HepG2 (cell line): ENCODE results near the gene SMAD1. TPM values are rescaled to one million over a fixed set of nuclear protein-coding genes. Genes with fewer than 3 reads are reported as not detected.

Experiments
- ATAC-seq: fragments of 200-7000 bp; cut with Tn5 transposase; 3 replicates; pipeline ENCODE4 v1.9.1; 2020; ENCODE audit warnings: mild to moderate bottlenecking, moderate library complexity
- BruUV-seq: library from RNA; stranded (reverse); fragments of 400-500 nt; replicated peaks from 2 replicates; lab custom pipeline; 2021; lab: Mats Ljungman, UMichigan
- CTCF ChIA-PET: fragments of 300-600 bp; formaldehyde crosslinking; extraction: SDS; loops from one replicate; lab custom pipeline; 2021; ENCODE audit warnings: low total read pairs, inconsistent platforms, low intra/inter-chr PET ratio; lab: Yijun Ruan, JAX
- POLR2A ChIA-PET: fragments of 350-600 bp; sonication (Branson Sonifier 250); formaldehyde crosslinking; loops from one replicate; lab custom pipeline; 2020; ENCODE audit warnings: antibody characterized with exemption, inconsistent platforms; lab: Yijun Ruan, JAX
- DNase-seq: peaks from one replicate; pipeline ENCODE4 v3.0.0-alpha.2; 2015; ENCODE audit warnings: low spot score
- FAIRE-seq: peaks from 3 replicates; lab custom pipeline; 2011; peaks lifted over from hg19 to GRCh38; lab: Jason Lieb, UNC
- H2AFZ ChIP-seq: one replicate; pipeline ENCODE4 v1.6.1; 2011; ENCODE audit warnings: low read length, inconsistent platforms
- H3K27ac ChIP-seq: fragments of 300-600 bp; 3 replicates; pipeline ENCODE4 v1.8.0; 2011; ENCODE audit warnings: mixed run types, mild to moderate bottlenecking, mixed read lengths, low read length, inconsistent platforms; ENCODE audit not compliant: insufficient read depth; ENCODE audit errors: extremely low read length
- H3K27me3 ChIP-seq, 2 experiments: fragments of 200-600 bp in 1 of 2; 2 replicates in 1 of 2; 3 replicates in 1 of 2; pipeline versions ENCODE4 v1.6.0 to v1.8.0; 2011; ENCODE audit warnings: low read length in 2 of 2, mild to moderate bottlenecking in 2 of 2, moderate library complexity in 2 of 2, inconsistent platforms in 1 of 2; ENCODE audit not compliant: insufficient read depth in 2 of 2, control insufficient read depth in 1 of 2
- H3K36me3 ChIP-seq, 2 experiments: fragments of 200-600 bp in 1 of 2; replicated peaks in 1 of 2; 2 replicates in 1 of 2; 3 replicates in 1 of 2; pipeline versions ENCODE4 v1.5.1 to v1.8.0; 2011; ENCODE audit warnings: low read length in 2 of 2, inconsistent platforms in 1 of 2; ENCODE audit not compliant: insufficient read depth in 2 of 2, control insufficient read depth in 1 of 2
- H3K4me1 ChIP-seq: 2 replicates; pipeline ENCODE4 v1.5.1; 2012; ENCODE audit warnings: low read length, inconsistent platforms; ENCODE audit not compliant: insufficient read depth
- H3K4me2 ChIP-seq: 2 replicates; pipeline ENCODE4 v1.6.0; 2011; ENCODE audit warnings: low read depth, low read length, inconsistent platforms
- H3K4me3 ChIP-seq, 3 experiments: fragments of 200-600 bp in 1 of 3; sonication (generic), shearing (Covaris generic) in 1 of 3; replicated peaks in 1 of 3; 2 replicates each; pipeline ENCODE4 v1.5.1; 2011 to 2016; ENCODE audit warnings: low read length in 3 of 3, inconsistent platforms in 2 of 3, low read depth in 2 of 3, mild to moderate bottlenecking in 2 of 3, control low read depth in 1 of 3, mixed read lengths in 1 of 3; ENCODE audit not compliant: insufficient read depth in 1 of 3
- H3K79me2 ChIP-seq: one replicate; pipeline ENCODE4 v1.6.1; 2011; ENCODE audit warnings: low read length, inconsistent platforms; ENCODE audit not compliant: insufficient read depth
- H3K9ac ChIP-seq: 2 replicates; pipeline ENCODE4 v1.6.0; 2011; ENCODE audit warnings: mild to moderate bottlenecking, low read depth, low read length, inconsistent platforms; ENCODE audit not compliant: insufficient read depth
- H3K9me3 ChIP-seq: 2 replicates; pipeline ENCODE4 v1.5.1; 2012; ENCODE audit warnings: mild to moderate bottlenecking, low read length
- H4K20me1 ChIP-seq: 2 replicates; pipeline ENCODE4 v1.6.0; 2011; ENCODE audit warnings: inconsistent platforms, mild to moderate bottlenecking, low read length, moderate library complexity; ENCODE audit not compliant: insufficient read depth
- ATF7 ChIP-seq, 2 experiments: fragments of 450-650 bp in 1 of 2; sonication (generic) in 1 of 2; formaldehyde crosslinking in 1 of 2; IDR thresholded peaks; 2 replicates each; pipeline versions ENCODE4 v1.4.0 to v1.6.1; 2016 to 2020; ENCODE audit warnings: antibody characterized with exemption in 1 of 2, mild to moderate bottlenecking in 1 of 2, missing genetic modification reagents in 1 of 2
- CREB1 ChIP-seq, 2 experiments: fragments of 450-650 bp in 1 of 2; IDR thresholded peaks; 2 replicates each; pipeline ENCODE4 v1.6.1; 2016 to 2017; ENCODE audit warnings: control low read depth in 1 of 2, mild to moderate bottlenecking in 1 of 2, missing compliant biosample characterization in 1 of 2, missing genetic modification characterization in 1 of 2
- FOXO1 ChIP-seq: sonication (generic); formaldehyde crosslinking; IDR thresholded peaks from 2 replicates; pipeline ENCODE4 v1.4.0; 2020; ENCODE audit warnings: missing genetic modification reagents
- HNF4G ChIP-seq, 2 experiments: sonication (generic) in 1 of 2; formaldehyde crosslinking in 1 of 2; IDR thresholded peaks; 2 replicates each; pipeline versions ENCODE4 v1.4.0 to v1.6.1; 2011 to 2020; ENCODE audit warnings: borderline replicate concordance in 2 of 2, low read depth in 2 of 2, mild to moderate bottlenecking in 2 of 2, low read length in 1 of 2, missing genetic modification reagents in 1 of 2, moderate library complexity in 1 of 2
- SOX5 ChIP-seq: IDR thresholded peaks from 2 replicates; pipeline ENCODE4 v1.6.1; 2016; ENCODE audit warnings: borderline replicate concordance
- ZNF18 ChIP-seq: sonication (generic); formaldehyde crosslinking; IDR thresholded peaks from 2 replicates; pipeline ENCODE4 v1.8.0; 2022; ENCODE audit warnings: mild to moderate bottlenecking, missing genetic modification reagents; ENCODE audit not compliant: insufficient replicate concordance
- ZNF24 ChIP-seq: fragments of 450-650 bp; IDR thresholded peaks from 2 replicates; pipeline ENCODE4 v1.6.1; 2017; ENCODE audit warnings: antibody characterized with exemption, mild to moderate bottlenecking
- ZNF317 ChIP-seq: sonication (generic); formaldehyde crosslinking; IDR thresholded peaks from 2 replicates; pipeline ENCODE4 v1.5.0; 2020; ENCODE audit warnings: mild to moderate bottlenecking, missing genetic modification reagents
- ZNF792 ChIP-seq: IDR thresholded peaks from 2 replicates; pipeline ENCODE4 v1.6.1; 2016
- WGBS: methylation state at CpG from one replicate; pipeline ENCODE4 v1.1.6; 2017; ENCODE audit warnings: low lambda C conversion rate; 5-methylcytosine and 5-hydroxymethylcytosine counted together
- in situ Hi-C: cut with HindIII; loops from 2 replicates; pipeline ENCODE4 v1.10.0; 2017; ENCODE audit warnings: low pct_unique_long_range_greater_than_20kb; ENCODE audit not compliant: extremely low pct_ligation_motif_present
- intact Hi-C: fragments of 100-400 bp; cut with micrococcal nuclease; formaldehyde crosslinking; loops from one replicate; pipeline ENCODE4 v1.10.0; 2022; ENCODE audit not compliant: unreplicated experiment
- polyA plus RNA-seq, 8 experiments: library from polyadenylated mRNA; depleted of rRNA in 3 of 8; stranded (reverse) in 7 of 8; unstranded in 1 of 8; fragments of >200 nt; fragmentation: Illumina TruSeq in 4 of 8; extraction: Trizol in 4 of 8; gene quantifications; 2 replicates each; pipeline versions ENCODE4 v1.2.1 to v1.2.3, GENCODE V29; 2011 to 2016; ENCODE audit warnings: low read depth in 4 of 8, missing spikeins in 1 of 8, mixed read lengths in 1 of 8; ENCODE audit not compliant: insufficient read depth in 1 of 8
- total RNA-seq, 5 experiments: library from RNA; depleted of rRNA; stranded (reverse); fragments of >200 nt; fragmentation: Illumina TruSeq; extraction: Trizol; gene quantifications; 2 replicates each; pipeline ENCODE4 v1.2.3, GENCODE V29; 2016; ENCODE audit warnings: low read depth in 1 of 5

SMAD1 gene
- total and polyA plus RNA-seq, 2 of the 13 experiments (the other 11 are each of a cell fraction or from before 2014, with no cell fraction given), result 12.7 to 16.6 TPM

- peak; percentile 20; the same call in 1 of the 2 replicates for TF ChIP-seq SOX5 (CRISPR knock-in tag)
Observed at GRCh38 chr4:145507636-145508035, 26.0 kb downstream of the SMAD1 start (continued).

GRCh38 chr4:145511913-145512522 lies 30.4 kb downstream of the SMAD1 start:
- Histone ChIP-seq H3K4me1 (peaks cover 31% of the 10 kb centered on the region), H3K36me3 (0 out of 5 replicates have a peak, but pooled peaks cover 0 to 1% of the 10 kb centered on the region in 2 experiments), H3K79me2 (peaks cover 18% of the 10 kb centered on the region), H4K20me1 (no peaks in the 10 kb centered on the region), H3K4me3 (no peak overlapping the region), H3K9me3 (peaks cover 15% of the 10 kb centered on the region), H3K9ac (no peak overlapping the region), H3K27me3 (no peaks in the 10 kb centered on the region), H3K4me2 (no peak overlapping the region), H2AFZ (no peak overlapping the region), H3K27ac (no peak overlapping the region)
- no peak for DNase-seq
- ChIA-PET POLR2A (no interaction called here), CTCF (no interaction called here)
- no TSS peak for BruUV-seq
- TF ChIP-seq FOXO1, result no peak
- TF ChIP-seq HNF4G (IDR thresholded peaks at IDR 0.05; ENCODE audit: borderline replicate concordance, low read depth, low read length), result no peak
- TF ChIP-seq HNF4G (CRISPR knock-in tag; IDR thresholded peaks at IDR 0.05; ENCODE audit: borderline replicate concordance, low read depth), result no peak
- no peak for TF ChIP-seq ZNF792 (CRISPR knock-in tag)
- TF ChIP-seq CREB1 (IDR thresholded peaks at IDR 0.05), result no peak
- TF ChIP-seq CREB1 (CRISPR knock-in tag; IDR thresholded peaks at IDR 0.05), result 0 out of 2 replicates have a peak, but pooled peaks have one; percentile 27
- peak; percentile 83 for TF ChIP-seq ATF7 (IDR thresholded peaks at IDR 0.05)
- TF ChIP-seq ATF7 (CRISPR knock-in tag; IDR thresholded peaks at IDR 0.05), result no peak
- TF ChIP-seq ZNF24, result peak; percentile 81
- TF ChIP-seq ZNF317, result peak; percentile 100
- no peak for TF ChIP-seq ZNF18 (CRISPR knock-in tag)
- in situ Hi-C loops (no loop called here), intact Hi-C loops (no loop called here)
- FAIRE-seq, result no peak
- ATAC-seq, result no peak
- WGBS, result 97% methylated on average over 2 of the region's 2 CpGs
